ENCODE results near the gene RPL18A. TPM values are rescaled to one million over a fixed set of nuclear protein-coding genes. Genes with fewer than 3 reads are reported as not detected.

Gene RPL18A
- total and polyA plus RNA-seq, 10 of the 15 experiments (the other 5 are each of a cell fraction or from before 2014, with no cell fraction given) = 1,181 to 3,774 (median 2,300) TPM

- DNase-seq (ENCODE audit: low read depth, low spot score) = no peak
- in situ Hi-C loops (cut with MboI) = no loop called here
- no TSS peak for BruUV-seq (replicated peaks)
- SMC1A ChIA-PET (ENCODE audit: uncharacterized antibody, unreplicated experiment) = no interaction called here
- intact Hi-C loops (cut with micrococcal nuclease; ENCODE audit: unreplicated experiment) = no loop called here
- ATAC-seq = no peak
- Histone ChIP-seq H3K27ac (ENCODE audit: control insufficient read depth, insufficient read depth) (no peak overlapping the region), H3K4me2 (ENCODE audit: control insufficient read depth, insufficient read depth) (no peak overlapping the region), H3K4me3 (no peak overlapping the region), H3K9me3 (replicated peaks; ENCODE audit: control insufficient read depth, insufficient read depth, low read length) (no peaks in the 10 kb centered on the region; the same call in 2 of the 3 replicates), H2AFZ (ENCODE audit: control insufficient read depth, low read depth, low read length) (no peak overlapping the region), H3K79me2 (ENCODE audit: control insufficient read depth, insufficient read depth, low read length) (no peaks in the 10 kb centered on the region), H3K9ac (ENCODE audit: control insufficient read depth, insufficient read depth, low read length) (no peak overlapping the region), H3K36me3 (ENCODE audit: control insufficient read depth in 2 of 2, insufficient read depth in 2 of 2, low read length in 1 of 2) (peaks cover 6 to 13% of the 10 kb centered on the region in 2 experiments), H3K4me1 (ENCODE audit: control insufficient read depth, insufficient read depth, low read length) (no peaks in the 10 kb centered on the region), H3K27me3 (replicated peaks in 1 of 2; ENCODE audit: control insufficient read depth in 2 of 2, insufficient read depth in 2 of 2, low read length in 1 of 2) (no peaks in the 10 kb centered on the region), H4K20me1 (ENCODE audit: control insufficient read depth, insufficient read depth) (no peaks in the 10 kb centered on the region)
- WGBS (ENCODE audit: insufficient coverage, insufficient replicate concordance, low lambda C conversion rate, missing lambda C conversion rate) = 96% methylated on average over 24 of the region's 25 CpGs
- RAD21 ChIA-PET (ENCODE audit: unreplicated experiment) = no interaction called here
- POLR2A ChIA-PET = no interaction called here
- no peak for TF ChIP-seq NR2C2 (IDR thresholded peaks at IDR 0.05; ENCODE audit: borderline replicate concordance, control insufficient read depth, insufficient read length, low read depth)
- TF ChIP-seq POLR2A (IDR thresholded peaks at IDR 0.05; ENCODE audit: low read depth, low read length) = peak; percentile 21; the same call in 1 of the 2 replicates
- no peak for TF ChIP-seq DPF2 (IDR thresholded peaks at IDR 0.05)
- TF ChIP-seq ETV6 (conservative IDR thresholded peaks at IDR 0.05 in 1 of 2, IDR thresholded peaks at IDR 0.05 in 1 of 2; ENCODE audit: borderline replicate concordance in 1 of 2, low read depth in 1 of 2) = no peak
- TF ChIP-seq ZBTB11 (CRISPR knock-in tag; IDR thresholded peaks at IDR 0.05) = no peak
- no peak for FAIRE-seq
- CTCF ChIA-PET = no interaction called here
Observed at GRCh38 chr19:17831419-17831888, 28.3 kb upstream of the RPL18A start.
